Aortic smooth muscle cell (primary cell): Measurements from ENCODE around the gene TMEM223. TPM values are rescaled to one million over a fixed set of nuclear protein-coding genes. Genes with fewer than 3 reads are reported as not detected.

Experiments used
- total RNA-seq: library from RNA; depleted of rRNA; stranded (reverse); fragments of >200 nt; gene quantifications from 2 replicates; pipeline ENCODE4 v1.2.3, GENCODE V29; 2014

Gene TMEM223, protein sequence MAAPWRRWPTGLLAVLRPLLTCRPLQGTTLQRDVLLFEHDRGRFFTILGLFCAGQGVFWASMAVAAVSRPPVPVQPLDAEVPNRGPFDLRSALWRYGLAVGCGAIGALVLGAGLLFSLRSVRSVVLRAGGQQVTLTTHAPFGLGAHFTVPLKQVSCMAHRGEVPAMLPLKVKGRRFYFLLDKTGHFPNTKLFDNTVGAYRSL
- total RNA-seq: 13.2 and 15.1 TPM in 2 replicates

GRCh38 chr11:62791501-62792201, at the start of gene TMEM223:
TSS of gene TMEM223 (minus strand) at chr11:62792006. CDS start at chr11:62791994, 12 bp downstream.

DNA sequence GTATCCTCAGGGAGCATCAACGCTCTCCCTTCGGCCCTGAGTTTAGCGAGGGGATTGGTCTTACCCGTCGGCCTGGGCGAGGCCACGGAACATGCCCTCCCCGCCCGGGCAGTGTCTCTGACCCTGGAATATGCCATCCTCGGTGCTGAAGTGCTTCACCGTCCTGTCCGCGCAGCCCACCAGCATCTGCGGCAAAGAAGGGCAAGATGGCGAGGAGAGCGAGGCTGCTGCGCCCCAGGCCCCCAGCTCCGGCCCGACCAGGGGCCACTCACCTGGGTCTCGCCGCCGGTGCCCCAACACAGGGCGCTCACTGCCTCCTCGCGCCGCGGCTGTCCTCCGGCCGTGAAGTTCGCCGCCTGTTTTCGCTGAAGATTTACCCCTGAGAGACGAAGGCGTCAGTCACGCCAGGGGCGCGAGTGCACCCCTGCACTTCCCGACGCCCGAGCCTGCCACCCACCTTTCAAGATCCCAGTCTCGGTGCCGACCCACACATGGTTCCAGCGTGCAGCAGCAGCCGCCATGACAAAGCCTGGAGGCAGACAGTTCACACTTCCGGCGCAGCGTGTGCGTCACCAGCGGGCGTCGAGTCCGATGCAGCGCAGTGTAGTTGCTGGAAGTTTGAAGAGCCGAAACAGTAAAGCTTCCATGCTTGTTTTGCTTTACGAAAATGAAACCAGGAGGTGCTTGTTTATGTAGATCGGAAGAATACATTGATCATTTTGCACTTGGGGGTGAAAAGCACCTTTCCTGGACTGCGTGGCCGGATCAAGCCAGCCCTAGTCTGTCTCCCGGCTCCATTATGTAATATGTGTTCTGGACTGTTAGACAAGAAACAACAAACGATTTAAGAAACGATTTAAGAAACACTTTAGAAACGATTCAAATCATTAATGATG, 47.5 kb upstream of the TMEM223 start, which contains the start of gene WDR74:
WDR74 (minus strand) TSS at position 541 of the 896 bp plus-strand sequence; CDS start at position 521, 20 bp downstream.

DNA sequence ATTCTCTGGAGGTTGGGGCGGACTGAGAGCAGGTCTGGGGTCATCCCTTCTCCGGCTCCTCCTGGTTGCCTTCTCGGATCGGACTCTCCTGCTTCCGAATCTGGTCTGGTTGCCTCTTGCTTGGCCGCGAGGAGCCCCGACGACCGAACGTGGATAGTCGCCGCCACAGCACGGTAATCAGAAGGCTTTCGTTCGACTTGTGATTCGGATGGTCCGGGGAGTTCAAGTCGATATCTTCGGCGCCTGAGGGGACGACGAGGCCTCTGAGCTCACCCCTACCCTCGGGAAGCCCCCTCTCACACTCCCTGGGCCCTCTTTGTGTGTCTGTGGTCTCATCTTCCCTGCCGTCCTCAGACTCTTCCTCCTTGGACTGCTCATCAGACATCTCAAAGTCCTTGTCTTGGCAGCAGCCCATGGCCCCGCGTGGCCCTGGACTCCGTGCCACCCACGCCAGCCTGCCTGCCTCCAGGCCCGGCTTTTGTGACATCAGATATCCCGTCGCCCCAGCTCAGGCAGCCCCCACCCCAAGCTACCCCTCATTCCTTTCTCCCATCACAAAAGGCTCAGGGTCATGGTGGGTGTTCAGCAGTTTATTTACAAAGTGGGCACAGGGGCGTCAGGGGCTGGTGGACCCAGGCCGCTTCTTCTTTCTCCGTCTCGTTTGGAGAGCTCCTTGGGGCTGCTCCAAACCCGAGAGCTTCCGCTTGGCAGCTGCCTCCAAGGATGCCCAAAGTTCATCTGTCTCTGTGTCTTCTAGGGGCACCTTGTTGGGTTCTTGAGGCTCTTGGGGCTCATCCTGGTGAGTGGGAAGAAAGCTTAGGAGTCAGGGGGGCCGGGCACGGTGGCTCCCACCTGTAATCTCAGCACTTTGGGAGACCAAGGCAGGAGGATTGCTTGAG, 40.8 kb upstream of the TMEM223 start, which contains the start of gene TEX54:
TEX54 (minus strand) TSS at position 506 of the 899 bp plus-strand sequence.

DNA sequence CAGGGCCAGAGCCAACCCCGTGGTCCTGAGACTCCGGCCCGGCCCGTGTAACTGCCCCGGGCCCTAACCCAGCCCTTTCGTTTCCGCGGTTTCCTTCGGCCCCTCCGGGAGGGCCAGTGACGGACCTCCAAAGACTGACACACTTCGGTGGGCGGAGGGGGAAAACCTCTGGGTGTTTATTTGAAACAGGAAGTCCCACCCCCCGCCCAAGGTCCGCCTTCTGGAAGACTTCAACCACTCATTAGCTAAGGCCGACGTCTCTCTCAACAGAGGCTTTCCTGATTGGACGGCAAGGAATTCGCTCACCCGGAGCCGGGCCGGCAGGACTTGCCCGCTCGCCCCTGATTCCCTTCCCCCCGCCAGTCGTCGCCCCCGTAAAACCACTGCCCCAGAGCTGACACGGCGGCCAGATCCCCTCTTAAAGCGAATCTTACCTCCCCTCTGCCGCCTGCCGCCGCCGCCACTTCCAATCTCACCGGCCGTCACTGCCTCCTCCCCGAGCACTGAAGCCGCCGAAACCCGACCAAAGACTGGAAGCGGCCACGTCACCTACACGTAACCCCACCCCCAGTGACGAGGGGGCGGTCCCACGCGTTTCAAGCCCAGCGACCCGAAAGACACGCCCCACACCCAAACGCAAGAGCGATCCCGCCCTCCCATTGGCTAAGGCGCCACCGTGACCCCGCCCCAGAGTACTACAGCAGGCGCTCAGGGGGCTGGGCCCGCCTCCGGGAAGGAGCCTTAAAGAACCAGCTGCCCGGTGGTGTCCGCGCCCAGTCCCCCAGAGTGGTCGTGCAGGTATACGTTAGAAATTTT, 39.9 kb upstream of the TMEM223 start, which contains the start of gene STX5:
STX5 (minus strand) TSS at position 532 of the 816 bp plus-strand sequence. CDS start 808 bp downstream, outside the sequence.

DNA sequence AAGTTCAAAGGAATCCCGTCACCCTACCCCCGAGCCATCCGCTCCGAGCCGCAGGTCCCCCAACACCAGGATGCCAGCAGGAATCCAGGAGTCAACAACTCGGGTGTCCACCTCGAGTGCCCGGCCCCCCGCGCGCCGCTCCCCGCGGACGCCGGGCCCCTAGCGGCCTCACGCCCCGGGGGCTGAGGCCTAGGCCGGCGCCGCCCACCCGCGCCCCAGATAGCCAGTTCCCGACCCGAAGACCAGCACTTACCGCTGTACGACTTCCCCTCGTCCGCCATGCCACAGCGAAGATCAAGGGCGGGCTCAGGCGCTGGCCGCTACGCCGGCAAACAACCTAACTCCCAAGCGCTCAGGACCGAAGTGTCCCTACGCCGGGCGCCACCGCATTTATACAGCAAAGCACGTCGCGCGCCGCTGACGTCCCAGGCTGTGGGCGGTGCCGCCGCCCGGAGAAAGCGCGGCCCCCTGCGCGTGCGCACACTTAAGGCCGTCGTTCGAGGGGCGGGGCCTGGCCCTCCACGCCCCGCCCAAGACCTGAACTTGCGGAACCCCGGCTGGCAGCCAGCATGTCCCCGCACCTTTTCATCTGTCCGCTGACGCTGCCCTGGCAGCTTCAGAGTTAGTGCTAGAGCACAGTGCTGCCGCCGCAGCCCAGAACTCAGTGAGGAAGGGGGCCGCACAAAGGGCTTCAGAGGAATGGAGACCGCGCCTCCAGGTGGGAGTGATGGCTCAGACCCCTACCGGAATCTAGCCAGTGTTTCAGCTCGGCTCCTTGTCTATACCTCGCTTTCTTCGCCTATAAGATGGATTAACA, 13.5 kb upstream of the TMEM223 start, which contains the start of gene NXF1:
NXF1 (minus strand) TSS at position 365 of the 817 bp plus-strand sequence; CDS start at position 281, 84 bp downstream.

DNA sequence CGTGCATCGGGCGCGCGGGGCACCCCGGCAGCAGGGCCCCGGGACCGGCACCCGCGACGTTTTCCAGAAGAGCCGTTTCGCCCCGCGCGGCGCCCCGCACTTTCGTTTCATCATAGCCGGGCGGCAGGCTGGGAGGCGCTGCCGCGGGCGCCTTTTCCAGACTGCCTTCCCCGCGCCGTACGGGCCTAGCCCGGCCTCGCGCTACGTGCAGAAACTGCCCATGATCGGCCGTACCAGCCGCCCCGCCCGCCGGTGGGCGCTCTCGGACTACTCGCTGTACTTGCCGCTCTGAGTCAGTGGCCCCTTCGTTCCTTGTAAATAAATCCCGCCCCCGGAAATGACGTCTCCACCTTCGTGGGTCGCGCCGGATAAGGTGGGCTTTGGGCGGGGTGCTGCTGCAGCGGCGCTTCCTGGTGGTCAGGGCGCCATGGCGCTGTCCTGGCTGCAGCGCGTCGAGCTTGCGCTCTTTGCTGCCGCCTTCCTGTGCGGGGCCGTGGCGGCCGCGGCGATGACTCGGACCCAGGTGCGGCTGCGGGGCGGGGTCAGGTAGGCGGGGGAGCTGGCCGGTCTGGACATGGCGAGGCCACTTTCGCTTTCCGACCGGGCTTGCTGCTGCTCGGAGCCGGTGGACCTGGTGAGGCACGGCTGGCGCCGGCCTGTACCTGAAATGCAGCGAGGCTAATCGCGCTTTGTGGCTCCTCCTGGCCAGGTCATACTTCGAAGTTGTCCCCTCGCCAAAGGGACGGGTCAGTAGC, 4.6 kb downstream of the TMEM223 start, which contains the start of gene TMEM179B:
TMEM179B (plus strand) TSS at position 398 of the 755 bp plus-strand sequence; CDS start at position 428, 30 bp downstream.

DNA sequence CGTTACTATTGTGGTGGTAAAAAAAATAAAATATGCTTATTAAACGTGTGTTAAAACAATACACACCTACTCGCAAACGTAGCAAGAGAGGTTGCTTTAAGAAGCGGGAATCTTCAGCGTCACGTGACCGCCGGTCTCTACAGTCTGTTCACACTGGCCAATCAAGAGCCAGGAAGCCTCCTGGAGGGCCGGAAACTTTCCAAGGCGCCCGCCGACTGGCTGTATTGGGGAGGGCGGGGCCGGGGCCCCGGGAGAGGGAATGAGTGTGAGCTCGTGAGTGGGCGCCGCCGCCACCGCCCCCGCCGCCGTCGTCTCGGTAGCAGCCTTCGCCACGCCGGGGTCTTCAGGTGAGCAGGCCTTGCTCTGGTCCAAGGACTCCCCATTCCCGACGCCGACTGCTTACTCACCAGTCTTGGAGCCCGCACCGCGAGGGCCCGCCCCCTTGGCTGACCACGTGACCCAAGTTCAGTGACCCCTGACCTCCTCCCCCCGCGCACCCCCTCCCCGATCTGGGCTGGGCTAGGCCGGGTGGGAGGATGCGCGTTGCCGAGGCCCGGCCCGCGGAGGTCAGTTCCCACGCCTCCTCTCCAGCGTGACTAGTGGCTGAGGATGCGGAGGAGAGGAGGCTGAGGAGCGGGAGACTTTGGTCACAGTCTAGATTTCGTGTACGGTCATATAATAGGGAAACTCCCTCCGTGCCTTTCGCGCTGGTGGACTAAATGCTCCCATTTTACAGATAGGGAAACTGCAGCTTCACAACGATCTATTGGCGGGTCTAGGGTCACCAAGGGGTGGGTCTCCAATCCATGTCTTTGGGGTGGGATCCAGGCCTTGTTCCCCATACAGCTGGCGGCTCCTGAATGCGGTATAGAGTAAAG, 20.4 kb downstream of the TMEM223 start, which contains the start of gene TAF6L:
TAF6L (plus strand) TSS at position 253 of the 878 bp plus-strand sequence. CDS start 4,388 bp downstream, outside the sequence.

GRCh38 chr11:62753736-62754603, 37.8 kb downstream of the TMEM223 start, which contains the start of gene ZBTB3:
TSS of gene ZBTB3 (minus strand) at chr11:62754160. CDS start at chr11:62753664, 496 bp downstream.

Other genes with a start within 250 kb of the TMEM223 start
- gene AHNAK, start 245.2 kb downstream of the TMEM223 start, total RNA-seq: 643 and 750 TPM in 2 replicates
- gene EEF1G, start 218.1 kb downstream of the TMEM223 start, total RNA-seq: 1,386 and 1,416 TPM in 2 replicates
- gene TUT1, start 200.5 kb downstream of the TMEM223 start, total RNA-seq: 5.4 and 6.4 TPM in 2 replicates
- 102 and 120 TPM in 2 replicates for gene MTA2, start 190.1 kb downstream of the TMEM223 start, total RNA-seq
- gene EML3, start 179.2 kb downstream of the TMEM223 start, total RNA-seq: 20.9 and 25.7 TPM in 2 replicates
- 10.3 and 10.6 TPM in 2 replicates for gene ROM1, start 178.7 kb downstream of the TMEM223 start, total RNA-seq
- 32.6 and 39.9 TPM in 2 replicates for gene B3GAT3, start 170.0 kb downstream of the TMEM223 start, total RNA-seq
- 243 and 244 TPM in 2 replicates for gene GANAB, start 145.4 kb downstream of the TMEM223 start, total RNA-seq
- gene INTS5, start 138.7 kb downstream of the TMEM223 start, total RNA-seq: 16.8 and 22.2 TPM in 2 replicates
- gene C11orf98, start 126.8 kb downstream of the TMEM223 start, total RNA-seq: 32.3 and 46.8 TPM in 2 replicates
- gene CSKMT, start 126.7 kb downstream of the TMEM223 start, total RNA-seq: 4.9 and 9.1 TPM in 2 replicates
- 11.9 and 15.1 TPM in 2 replicates for gene UQCC3, start 120.3 kb downstream of the TMEM223 start, total RNA-seq
- gene LBHD1, start 119.7 kb downstream of the TMEM223 start, total RNA-seq: 2.4 and 2.8 TPM in 2 replicates
- gene UBXN1, start 112.9 kb downstream of the TMEM223 start, total RNA-seq: 134 and 158 TPM in 2 replicates
- gene LRRN4CL, start 102.5 kb downstream of the TMEM223 start, total RNA-seq: 3.3 and 3.4 TPM in 2 replicates
- gene BSCL2, start 84.6 kb downstream of the TMEM223 start, total RNA-seq: 57.1 and 67.2 TPM in 2 replicates
- not detected in 2 replicates for gene GNG3, start 84.3 kb downstream of the TMEM223 start, total RNA-seq
- gene HNRNPUL2, start 64.5 kb downstream of the TMEM223 start, total RNA-seq: 12.6 and 14.9 TPM in 2 replicates
- 28.5 and 31.1 TPM in 2 replicates for gene TTC9C, start 63.5 kb downstream of the TMEM223 start, total RNA-seq
- gene ZBTB3, start 37.8 kb downstream of the TMEM223 start, total RNA-seq: 11.0 and 11.2 TPM in 2 replicates
- 97.0 and 98.7 TPM in 2 replicates for gene POLR2G, start 30.4 kb downstream of the TMEM223 start, total RNA-seq
- gene TAF6L, start 20.6 kb downstream of the TMEM223 start, total RNA-seq: 16.2 and 17.6 TPM in 2 replicates
- gene TMEM179B, start 4.6 kb downstream of the TMEM223 start, total RNA-seq: 24.3 and 24.4 TPM in 2 replicates
- 15.5 and 21.6 TPM in 2 replicates for gene NXF1, start 13.4 kb upstream of the TMEM223 start, total RNA-seq
- gene STX5, start 40.0 kb upstream of the TMEM223 start, total RNA-seq: 41.7 and 42.4 TPM in 2 replicates
- gene TEX54, start 40.8 kb upstream of the TMEM223 start, total RNA-seq: not detected in 2 replicates
- 31.3 and 49.8 TPM in 2 replicates for gene WDR74, start 47.6 kb upstream of the TMEM223 start, total RNA-seq
- 175 and 242 TPM in 2 replicates for gene SLC3A2, start 88.9 kb upstream of the TMEM223 start, total RNA-seq
- gene CHRM1, start 129.4 kb upstream of the TMEM223 start, total RNA-seq: not detected in 2 replicates
- not detected in 2 replicates for gene SLC22A6, start 193.0 kb upstream of the TMEM223 start, total RNA-seq
- not detected in 2 replicates for gene SLC22A8, start 223.8 kb upstream of the TMEM223 start, total RNA-seq